ENCODE measurements around the gene MRPS6.

DNA sequence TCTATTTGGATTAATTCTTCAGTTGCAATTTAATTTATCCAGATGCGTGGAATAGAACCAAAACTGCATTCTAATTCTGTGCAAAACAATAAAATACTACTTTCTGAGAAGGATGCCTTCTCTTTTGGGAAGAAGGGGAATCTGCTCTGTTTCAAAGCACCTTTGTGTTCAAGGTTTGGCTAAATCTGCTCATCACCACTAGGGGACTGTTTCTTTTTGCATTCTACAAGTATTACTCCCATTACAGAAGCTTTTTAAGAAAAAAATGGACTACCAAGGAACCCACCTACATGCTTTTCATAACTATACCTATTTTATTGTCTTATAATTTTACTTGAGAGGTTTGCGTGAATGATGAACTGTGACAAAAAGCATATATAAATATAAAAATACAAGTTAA lies 18.2 kb downstream of the MRPS6 start:
- TF ChIP-seq, protein P1, sequence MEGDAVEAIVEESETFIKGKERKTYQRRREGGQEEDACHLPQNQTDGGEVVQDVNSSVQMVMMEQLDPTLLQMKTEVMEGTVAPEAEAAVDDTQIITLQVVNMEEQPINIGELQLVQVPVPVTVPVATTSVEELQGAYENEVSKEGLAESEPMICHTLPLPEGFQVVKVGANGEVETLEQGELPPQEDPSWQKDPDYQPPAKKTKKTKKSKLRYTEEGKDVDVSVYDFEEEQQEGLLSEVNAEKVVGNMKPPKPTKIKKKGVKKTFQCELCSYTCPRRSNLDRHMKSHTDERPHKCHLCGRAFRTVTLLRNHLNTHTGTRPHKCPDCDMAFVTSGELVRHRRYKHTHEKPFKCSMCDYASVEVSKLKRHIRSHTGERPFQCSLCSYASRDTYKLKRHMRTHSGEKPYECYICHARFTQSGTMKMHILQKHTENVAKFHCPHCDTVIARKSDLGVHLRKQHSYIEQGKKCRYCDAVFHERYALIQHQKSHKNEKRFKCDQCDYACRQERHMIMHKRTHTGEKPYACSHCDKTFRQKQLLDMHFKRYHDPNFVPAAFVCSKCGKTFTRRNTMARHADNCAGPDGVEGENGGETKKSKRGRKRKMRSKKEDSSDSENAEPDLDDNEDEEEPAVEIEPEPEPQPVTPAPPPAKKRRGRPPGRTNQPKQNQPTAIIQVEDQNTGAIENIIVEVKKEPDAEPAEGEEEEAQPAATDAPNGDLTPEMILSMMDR (IDR thresholded peaks at IDR 0.05) = peak in 2 of 6 experiments; percentile 12 to 15
- no peak for TF ChIP-seq POLR2A (IDR thresholded peaks at IDR 0.05)

All from Peyer's patch (tissue), 4 donors.